Activated CD8-positive, alpha-beta T cell treated with anti-CD3 and anti-CD28 coated beads for 36 hours (primary cell): ENCODE data around the gene UGT1A1. TPM values are rescaled to one million over a fixed set of nuclear protein-coding genes. Genes with fewer than 3 reads are reported as not detected.

ENCODE experiments used
- ATAC-seq: fragments of 200-7000 bp; cut with Tn5 transposase; one replicate; pipeline ENCODE4 v1.10.0; 2021; ENCODE audit warnings: mild to moderate bottlenecking, moderate library complexity
- CTCF ChIA-PET: fragments of 350-600 bp; sonication (Branson Sonifier 250); formaldehyde crosslinking; loops from one replicate; lab custom pipeline; 2021; ENCODE audit warnings: antibody characterized with exemption; lab: Charles Lee
- POLR2A ChIA-PET: fragments of 350-600 bp; sonication (Branson Sonifier 250); formaldehyde crosslinking; loops from one replicate; lab custom pipeline; 2021; ENCODE audit warnings: antibody characterized with exemption; lab: Charles Lee
- DNase-seq: peaks from one replicate; pipeline ENCODE4 v3.0.0-alpha.2; 2020
- H3K27ac Mint-ChIP-seq: one replicate; pipeline ENCODE4 v1.8.0; 2021; ENCODE audit warnings: mild to moderate bottlenecking, mixed read lengths
- H3K27me3 Mint-ChIP-seq: one replicate; pipeline ENCODE4 v1.8.0; 2021; ENCODE audit warnings: mixed read lengths
- H3K36me3 Mint-ChIP-seq: one replicate; pipeline ENCODE4 v1.8.0; 2021; ENCODE audit warnings: low read depth, mixed read lengths
- H3K4me1 Mint-ChIP-seq: one replicate; pipeline ENCODE4 v1.8.0; 2021; ENCODE audit warnings: low read depth, mixed read lengths
- H3K4me3 Mint-ChIP-seq: one replicate; pipeline ENCODE4 v1.8.0; 2021; ENCODE audit warnings: mild to moderate bottlenecking, moderate library complexity, mixed read lengths
- H3K9me3 Mint-ChIP-seq: one replicate; pipeline ENCODE4 v1.8.0; 2021; ENCODE audit warnings: mixed read lengths
- intact Hi-C: fragments of 100-400 bp; cut with micrococcal nuclease; formaldehyde crosslinking; loops from one replicate; pipeline ENCODE4 v1.10.0; 2022
- total RNA-seq, 2 experiments: library from RNA; stranded (reverse); gene quantifications; one replicate each; pipeline ENCODE4 v1.2.3, GENCODE V29; 2021
- TF ChIP-seq, protein P1 (sequence below): fragments of 200-600 bp; IDR thresholded peaks from one replicate; pipeline ENCODE4 v1.8.0; 2022; ENCODE audit warnings: antibody characterized with exemption, mild to moderate bottlenecking

Gene UGT1A1
- total RNA-seq, 2 experiments from 2014 or later, result not detected

DNA sequence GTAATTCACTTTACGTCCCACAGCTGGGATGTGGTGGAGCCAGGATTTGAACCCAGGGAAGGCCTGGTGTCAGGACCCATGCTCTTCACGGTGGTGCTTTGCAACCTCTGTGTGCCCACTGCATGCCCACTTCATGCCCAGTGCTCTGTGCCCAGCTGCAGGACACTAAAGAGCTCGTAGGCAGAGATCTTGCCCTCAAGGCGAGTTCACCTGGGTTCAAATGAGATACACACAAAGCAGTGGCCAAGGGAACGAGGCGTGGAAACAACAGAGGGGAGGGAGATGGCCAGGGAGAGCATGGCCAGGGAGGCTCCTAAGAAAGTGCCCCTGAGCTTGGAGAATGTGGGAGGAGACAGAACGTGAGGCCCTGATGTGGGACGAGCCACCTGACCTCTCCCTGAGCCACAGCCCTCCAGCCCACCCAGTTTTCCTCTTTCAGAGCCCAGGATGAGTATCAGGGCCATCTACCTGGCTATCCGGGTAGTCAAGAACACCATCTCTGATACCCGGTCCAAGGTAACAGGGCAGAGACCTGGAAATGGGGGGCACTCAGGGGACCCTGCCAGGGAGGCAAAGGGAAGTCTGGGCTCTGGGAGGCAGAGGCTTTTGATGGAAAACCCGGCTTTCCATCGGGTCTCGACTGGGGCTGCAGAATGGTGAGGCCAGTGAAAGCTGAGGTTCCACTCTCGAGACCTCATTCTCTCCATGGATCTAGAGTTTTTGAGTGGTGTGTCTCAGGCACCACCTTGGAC, 38.4 kb downstream of the UGT1A1 start:
- ATAC-seq, result no peak

GRCh38 chr2:233799087-233799665, 39.1 kb downstream of the UGT1A1 start:
- Mint-ChIP-seq H3K4me3 (no peak overlapping the region), H3K27ac (no peak overlapping the region), H3K27me3 (peaks cover 3% of the 10 kb centered on the region), H3K4me1 (peaks cover 2% of the 10 kb centered on the region), H3K9me3 (no peaks in the 10 kb centered on the region), H3K36me3 (no peaks in the 10 kb centered on the region)
- DNase-seq, result no peak
- TF ChIP-seq, protein P1, sequence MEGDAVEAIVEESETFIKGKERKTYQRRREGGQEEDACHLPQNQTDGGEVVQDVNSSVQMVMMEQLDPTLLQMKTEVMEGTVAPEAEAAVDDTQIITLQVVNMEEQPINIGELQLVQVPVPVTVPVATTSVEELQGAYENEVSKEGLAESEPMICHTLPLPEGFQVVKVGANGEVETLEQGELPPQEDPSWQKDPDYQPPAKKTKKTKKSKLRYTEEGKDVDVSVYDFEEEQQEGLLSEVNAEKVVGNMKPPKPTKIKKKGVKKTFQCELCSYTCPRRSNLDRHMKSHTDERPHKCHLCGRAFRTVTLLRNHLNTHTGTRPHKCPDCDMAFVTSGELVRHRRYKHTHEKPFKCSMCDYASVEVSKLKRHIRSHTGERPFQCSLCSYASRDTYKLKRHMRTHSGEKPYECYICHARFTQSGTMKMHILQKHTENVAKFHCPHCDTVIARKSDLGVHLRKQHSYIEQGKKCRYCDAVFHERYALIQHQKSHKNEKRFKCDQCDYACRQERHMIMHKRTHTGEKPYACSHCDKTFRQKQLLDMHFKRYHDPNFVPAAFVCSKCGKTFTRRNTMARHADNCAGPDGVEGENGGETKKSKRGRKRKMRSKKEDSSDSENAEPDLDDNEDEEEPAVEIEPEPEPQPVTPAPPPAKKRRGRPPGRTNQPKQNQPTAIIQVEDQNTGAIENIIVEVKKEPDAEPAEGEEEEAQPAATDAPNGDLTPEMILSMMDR, result no peak
- ChIA-PET POLR2A (no interaction called here), CTCF (no interaction called here)
- no peak for ATAC-seq
- intact Hi-C loops, result no loop called here

More for the DNA sequence above, 38.4 kb downstream of the UGT1A1 start:
- Mint-ChIP-seq H3K4me3 (no peak overlapping the region), H3K27ac (no peak overlapping the region), H3K27me3 (peaks cover 3% of the 10 kb centered on the region), H3K36me3 (no peaks in the 10 kb centered on the region), H3K9me3 (no peaks in the 10 kb centered on the region), H3K4me1 (peaks cover 2% of the 10 kb centered on the region)
- CTCF ChIA-PET, result no interaction called here
- POLR2A ChIA-PET, result no interaction called here
- TF ChIP-seq, protein P1, result no peak
- intact Hi-C loops, result no loop called here
- no peak for DNase-seq

DNA sequence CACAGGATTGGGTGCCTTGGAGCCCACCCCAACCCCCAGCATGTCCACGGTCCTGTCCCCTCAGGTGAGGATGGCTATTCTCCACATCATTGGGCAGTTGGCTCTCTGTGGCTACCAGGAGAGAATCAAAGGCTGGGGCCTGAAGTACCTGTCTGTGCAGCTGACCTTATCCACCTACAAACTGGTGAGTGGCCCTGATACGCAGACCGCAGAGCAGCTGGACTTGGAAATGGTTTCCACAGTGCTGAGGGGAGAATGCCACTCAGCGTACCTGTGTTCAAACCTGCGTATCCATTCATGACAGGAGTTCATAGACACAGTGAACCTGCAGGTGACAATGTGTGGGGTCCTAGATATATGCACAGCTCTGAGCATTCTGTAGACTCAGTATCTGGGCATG, 39.6 kb downstream of the UGT1A1 start:
- Mint-ChIP-seq H3K27me3 (peaks cover 3% of the 10 kb centered on the region), H3K36me3 (no peaks in the 10 kb centered on the region), H3K4me1 (peaks cover 2% of the 10 kb centered on the region), H3K4me3 (no peak overlapping the region), H3K9me3 (no peaks in the 10 kb centered on the region), H3K27ac (no peak overlapping the region)
- CTCF ChIA-PET, result no interaction called here
- TF ChIP-seq, protein P1, result no peak
- intact Hi-C loops, result no loop called here
- ATAC-seq, result no peak
- no peak for DNase-seq
- POLR2A ChIA-PET, result no interaction called here

GRCh38 chr2:233800208-233800607, 40.1 kb downstream of the UGT1A1 start:
- DNase-seq, result no peak
- Mint-ChIP-seq H3K27ac (no peak overlapping the region), H3K4me1 (peaks cover 2% of the 10 kb centered on the region), H3K27me3 (peaks cover 5% of the 10 kb centered on the region), H3K4me3 (no peak overlapping the region), H3K9me3 (no peaks in the 10 kb centered on the region), H3K36me3 (no peaks in the 10 kb centered on the region)
- intact Hi-C loops, result no loop called here
- ChIA-PET POLR2A (no interaction called here), CTCF (no interaction called here)
- TF ChIP-seq, protein P1, result no peak
- no peak for ATAC-seq
